SKM-1 (cell line): ENCODE measurements around the gene HELB.

Source experiments
- DNase-seq: peaks from one replicate; lab custom pipeline; 2025; ENCODE audit not compliant: unreplicated experiment; lab: John Stamatoyannopoulos, UW

Gene HELB

DNA sequence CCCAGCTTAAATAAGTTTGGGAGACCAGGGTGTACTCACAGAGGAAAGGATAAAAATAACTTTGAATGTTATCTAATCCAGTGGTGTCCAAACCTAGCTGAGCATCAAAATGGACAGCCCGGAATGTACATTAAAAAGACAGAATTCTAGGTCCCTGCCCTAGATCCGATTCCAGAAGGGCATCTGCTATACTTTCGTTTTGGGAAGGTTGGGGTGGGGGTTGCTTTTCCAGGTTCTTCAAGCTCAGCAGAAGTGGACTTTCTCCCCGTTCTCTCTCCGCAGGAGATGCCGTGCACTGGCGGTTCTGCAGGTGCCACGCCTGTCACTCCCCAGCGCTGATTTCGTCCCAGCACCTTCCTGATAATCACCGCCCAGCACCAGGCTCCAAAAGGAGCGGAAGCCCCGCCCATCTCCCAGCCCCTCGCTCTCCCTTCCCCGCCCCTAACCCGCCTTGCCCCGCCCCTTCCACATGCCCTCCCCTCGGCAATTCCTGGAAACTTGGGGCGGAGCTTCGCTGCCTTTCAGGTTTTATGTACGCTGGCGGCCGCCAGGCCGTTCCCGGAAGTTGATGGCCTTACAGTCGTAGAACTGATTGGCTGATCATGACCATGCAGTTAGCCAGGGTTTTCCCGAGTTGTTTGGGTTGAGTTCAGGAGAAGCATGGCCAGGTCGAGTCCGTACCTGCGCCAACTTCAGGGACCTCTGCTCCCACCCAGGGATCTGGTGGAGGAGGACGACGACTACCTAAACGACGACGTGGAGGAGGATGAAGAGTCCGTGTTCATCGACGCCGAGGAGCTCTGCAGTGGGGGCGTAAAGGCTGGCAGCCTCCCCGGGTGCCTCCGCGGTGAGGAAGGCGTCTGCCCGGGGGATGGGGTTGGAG lies at the start of gene HELB:
Gene HELB, plus strand, starts transcription at position 550 of the 883 bp plus-strand sequence. Its CDS starts 111 bp downstream, at position 661.
- DNase-seq, result peak; percentile 49

- no peak for DNase-seq
Measured at GRCh38 chr12:66252771-66253170, 49.5 kb upstream of the HELB start.

GRCh38 chr12:66255737-66256136 lies 46.6 kb upstream of the HELB start:
- DNase-seq, result no peak

DNA sequence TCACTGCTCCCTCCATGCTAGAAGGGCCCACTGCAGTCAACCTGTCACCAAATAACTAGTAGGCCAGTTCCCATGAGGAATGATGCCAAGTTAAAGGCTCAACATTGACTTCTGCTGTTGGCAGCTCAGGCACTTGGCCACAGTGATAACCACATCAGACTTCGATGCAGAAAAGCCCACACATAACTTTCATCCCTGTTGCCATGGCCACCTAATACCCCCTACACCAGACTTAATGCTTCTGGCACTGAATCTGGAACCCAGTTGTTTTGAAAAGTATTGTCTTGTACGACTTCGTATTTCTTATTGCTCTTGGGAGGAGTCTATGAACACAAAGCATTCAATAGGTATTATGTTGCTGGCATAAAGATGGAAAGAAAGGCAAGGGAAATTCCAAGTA lies 44.3 kb upstream of the HELB start:
- DNase-seq, result no peak

DNA sequence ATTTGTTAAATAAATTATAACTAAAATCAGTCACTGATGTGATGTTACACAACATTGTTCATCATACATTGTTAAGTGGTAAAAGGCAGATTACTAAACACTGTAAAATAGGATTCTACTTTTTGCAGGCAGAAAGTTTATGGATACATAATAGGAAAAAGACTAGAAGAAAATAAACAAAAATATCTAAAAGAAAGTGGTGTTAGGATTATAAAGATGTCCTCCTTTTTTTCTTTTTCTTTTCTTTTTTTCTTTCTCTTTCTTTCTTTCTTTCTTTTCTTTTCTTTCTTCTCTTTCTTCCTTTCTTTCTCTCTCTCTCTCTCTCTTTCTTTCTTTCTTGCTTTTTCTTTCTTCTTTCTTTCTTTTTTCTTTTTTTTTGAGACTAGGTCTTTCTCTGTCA lies 39.6 kb upstream of the HELB start:
- DNase-seq, result no peak

GRCh38 chr12:66268562-66268961 lies 33.7 kb upstream of the HELB start:
- DNase-seq, result peak; percentile 44

GRCh38 chr12:66269142-66269541 lies 33.2 kb upstream of the HELB start:
- no peak for DNase-seq

- no peak for DNase-seq
Measured at GRCh38 chr12:66269757-66270383, 32.4 kb upstream of the HELB start.

DNA sequence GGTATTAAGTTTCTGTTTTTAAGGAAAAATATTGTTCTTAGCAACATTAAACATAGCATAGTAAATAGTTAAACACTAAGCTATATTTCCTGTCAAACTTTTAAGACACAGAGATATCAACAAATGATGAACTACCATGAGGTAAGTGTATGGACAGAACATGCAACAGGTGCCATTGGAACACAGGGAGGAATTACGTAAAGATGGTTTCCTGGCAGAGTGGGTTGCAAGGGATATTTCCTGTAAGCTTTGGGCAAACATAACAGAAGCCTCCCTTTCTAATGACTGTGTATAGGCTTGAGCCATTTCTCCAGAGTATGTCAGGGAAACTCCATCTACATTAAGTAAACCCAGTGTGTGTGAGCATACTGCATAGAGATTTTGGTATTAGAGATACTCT lies 31.7 kb upstream of the HELB start:
- no peak for DNase-seq

DNA sequence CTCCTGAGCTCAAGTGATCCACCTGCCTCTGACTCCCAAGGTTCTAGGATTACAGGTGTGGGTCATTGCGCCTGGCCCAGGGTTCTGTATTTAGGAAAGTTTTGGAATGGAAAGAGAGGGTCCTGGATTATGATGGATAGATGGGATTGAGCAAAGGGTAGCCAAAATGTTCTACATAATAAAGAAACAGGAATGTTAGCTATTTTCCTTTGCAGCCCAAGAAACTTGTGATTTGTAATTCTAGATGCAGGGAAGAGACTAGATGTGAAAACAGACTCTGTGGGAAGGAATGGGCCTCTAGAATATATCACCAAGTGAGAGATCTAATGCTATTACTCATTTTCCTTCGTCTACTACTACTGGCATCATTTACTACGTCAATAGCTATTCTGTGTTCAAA lies 29.6 kb upstream of the HELB start:
- no peak for DNase-seq

GRCh38 chr12:66273147-66273546 lies 29.1 kb upstream of the HELB start:
- DNase-seq, result no peak

DNA sequence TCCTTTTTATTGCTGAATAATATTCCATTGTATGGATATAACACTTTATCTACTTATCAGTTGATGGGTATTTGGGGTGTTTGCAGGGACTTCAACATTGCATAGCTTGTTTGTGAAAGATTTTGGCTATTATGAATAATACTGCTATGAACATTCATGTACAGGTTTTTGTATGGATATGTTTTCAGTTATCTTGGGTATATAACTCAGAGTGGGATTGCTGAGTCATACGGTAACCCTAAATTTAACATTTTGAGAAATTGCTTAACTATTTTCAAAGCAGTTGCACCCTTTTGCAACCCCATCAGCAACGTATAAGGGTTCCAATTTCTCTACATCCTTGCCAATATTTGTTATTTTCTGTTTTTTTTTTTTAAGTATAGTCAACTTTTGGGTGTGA lies 27.3 kb upstream of the HELB start:
- DNase-seq, result no peak

- DNase-seq, result no peak
Measured at GRCh38 chr12:66279123-66279712, 23.1 kb upstream of the HELB start.

GRCh38 chr12:66280561-66280960 lies 21.7 kb upstream of the HELB start:
- DNase-seq, result no peak

GRCh38 chr12:66282244-66282643 lies 20.0 kb upstream of the HELB start:
- DNase-seq, result no peak

DNA sequence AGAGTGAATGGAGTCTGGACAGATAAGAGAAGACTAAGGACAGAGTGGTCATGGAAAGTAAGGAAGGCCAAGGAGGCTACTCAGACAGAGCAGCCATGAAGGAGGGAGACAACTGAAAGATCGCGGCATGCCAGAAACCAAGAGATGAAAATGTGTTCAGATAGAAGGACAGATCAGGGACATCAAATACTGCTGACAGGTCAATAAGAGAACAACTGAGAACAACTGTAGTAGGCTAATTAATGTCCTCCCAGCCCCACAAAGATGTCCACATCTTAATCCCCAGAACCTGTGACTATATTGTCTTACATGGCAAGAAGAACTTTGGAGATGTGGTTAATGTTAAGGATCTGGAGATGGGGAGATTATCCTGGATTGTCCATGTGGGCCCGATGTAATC lies 15.0 kb upstream of the HELB start:
- no peak for DNase-seq

- no peak for DNase-seq
Measured at GRCh38 chr12:66288121-66288520, 14.2 kb upstream of the HELB start.

DNA sequence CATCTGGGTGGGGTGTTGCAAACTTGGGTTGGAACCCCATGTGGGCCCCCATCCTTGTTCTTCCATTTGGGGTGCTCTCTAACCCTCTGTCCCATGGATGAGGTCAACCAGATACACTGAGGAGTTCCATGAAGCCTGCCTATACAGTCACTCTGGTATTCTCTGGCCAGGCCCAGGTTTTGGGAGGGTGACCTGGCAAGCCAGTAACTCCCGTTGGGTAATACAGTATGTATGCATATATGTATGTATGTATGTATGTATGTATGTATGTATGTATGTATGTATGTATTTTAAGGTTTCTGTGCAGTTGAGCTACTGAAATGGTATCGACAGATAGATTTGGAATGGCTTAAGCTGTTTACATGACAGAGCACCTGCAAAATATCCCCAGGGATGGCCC lies 12.8 kb upstream of the HELB start:
- no peak for DNase-seq

DNA sequence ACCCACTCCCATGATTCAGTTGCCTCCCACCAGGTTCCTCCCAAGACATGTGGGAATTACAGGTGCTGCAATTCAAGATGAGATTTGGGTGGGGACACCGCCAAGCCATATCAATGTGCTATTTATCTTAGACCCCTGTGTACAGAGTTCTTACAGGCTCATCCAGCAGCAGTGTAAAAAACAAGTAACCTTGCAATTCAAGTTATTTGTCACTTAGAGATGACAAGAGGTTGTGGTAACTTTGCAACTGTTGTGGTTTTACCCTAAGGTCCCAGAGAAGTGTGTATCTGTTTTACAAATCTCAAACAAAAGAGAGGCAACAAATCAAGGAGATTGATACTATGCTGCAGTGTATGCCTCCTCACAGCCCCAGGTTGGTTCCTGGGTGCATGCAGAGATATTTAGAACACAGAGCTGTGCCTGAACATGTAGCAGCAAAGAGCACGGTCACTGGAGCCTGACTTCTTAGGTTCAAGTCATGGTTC lies 11.5 kb upstream of the HELB start:
- DNase-seq, result no peak

- DNase-seq, result no peak
Measured at GRCh38 chr12:66296176-66296683, 6.1 kb upstream of the HELB start.

- no peak for DNase-seq
Measured at GRCh38 chr12:66297080-66297479, 5.2 kb upstream of the HELB start.

GRCh38 chr12:66297923-66298322 lies 4.4 kb upstream of the HELB start:
- no peak for DNase-seq
